Lower leg skin (tissue), 3 donors: ENCODE results near the gene TXLNA.

Source experiments
- POLR2A ChIP-seq, 2 donors: fragments of 450-650 bp; IDR thresholded peaks; one replicate each; pipeline ENCODE4 v1.6.1; 2016 to 2017; ENCODE audit warnings: antibody characterized with exemption in 2 of 2, mild to moderate bottlenecking in 1 of 2, moderate library complexity in 1 of 2
- TF ChIP-seq, protein P1 (sequence below), 3 donors: fragments of 450-650 bp; IDR thresholded peaks; one replicate each; pipeline ENCODE4 v1.5.1; 2016; ENCODE audit warnings: antibody characterized with exemption in 3 of 3, mild to moderate bottlenecking in 3 of 3, moderate library complexity in 2 of 3

- TF ChIP-seq, protein P1, sequence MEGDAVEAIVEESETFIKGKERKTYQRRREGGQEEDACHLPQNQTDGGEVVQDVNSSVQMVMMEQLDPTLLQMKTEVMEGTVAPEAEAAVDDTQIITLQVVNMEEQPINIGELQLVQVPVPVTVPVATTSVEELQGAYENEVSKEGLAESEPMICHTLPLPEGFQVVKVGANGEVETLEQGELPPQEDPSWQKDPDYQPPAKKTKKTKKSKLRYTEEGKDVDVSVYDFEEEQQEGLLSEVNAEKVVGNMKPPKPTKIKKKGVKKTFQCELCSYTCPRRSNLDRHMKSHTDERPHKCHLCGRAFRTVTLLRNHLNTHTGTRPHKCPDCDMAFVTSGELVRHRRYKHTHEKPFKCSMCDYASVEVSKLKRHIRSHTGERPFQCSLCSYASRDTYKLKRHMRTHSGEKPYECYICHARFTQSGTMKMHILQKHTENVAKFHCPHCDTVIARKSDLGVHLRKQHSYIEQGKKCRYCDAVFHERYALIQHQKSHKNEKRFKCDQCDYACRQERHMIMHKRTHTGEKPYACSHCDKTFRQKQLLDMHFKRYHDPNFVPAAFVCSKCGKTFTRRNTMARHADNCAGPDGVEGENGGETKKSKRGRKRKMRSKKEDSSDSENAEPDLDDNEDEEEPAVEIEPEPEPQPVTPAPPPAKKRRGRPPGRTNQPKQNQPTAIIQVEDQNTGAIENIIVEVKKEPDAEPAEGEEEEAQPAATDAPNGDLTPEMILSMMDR (IDR thresholded peaks at IDR 0.05) = no peak
- TF ChIP-seq POLR2A (IDR thresholded peaks at IDR 0.05) = no peak
These were observed 55.3 kb downstream of the TXLNA start for GRCh38 chr1:32234792-32235191.
